NCI-H446 treated with DMSO at 0.1 percent for 48 hours (cell line): ENCODE measurements around the gene ADAMTS9.

Source experiments
- DNase-seq: peaks from one replicate; lab custom pipeline; 2025; lab: John Stamatoyannopoulos, UW

Gene ADAMTS9

DNA sequence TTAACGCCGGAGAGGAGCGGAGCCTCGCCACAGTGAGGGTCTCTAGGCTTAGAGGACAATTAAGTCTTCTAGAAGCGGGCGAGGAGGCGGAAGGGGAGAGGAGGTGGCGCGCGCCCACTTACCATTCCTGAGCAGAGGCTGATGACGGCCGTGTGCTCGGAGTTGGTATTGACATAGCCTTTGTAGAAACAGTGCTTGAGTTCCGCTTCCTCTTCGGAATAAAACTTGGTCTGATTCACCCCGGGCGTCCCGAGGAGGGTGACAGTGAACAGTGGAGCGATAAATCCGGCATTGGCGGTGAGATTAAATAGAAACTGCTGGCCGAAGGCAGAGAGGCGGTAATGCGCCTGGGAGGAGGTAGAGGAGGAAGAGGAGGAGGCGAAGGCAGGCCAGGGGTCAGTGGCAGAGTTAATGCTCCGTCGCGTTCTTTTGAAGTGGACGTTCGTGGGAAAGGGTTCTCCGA is 1.3 kb downstream of the ADAMTS9 start:
- no peak for DNase-seq

GRCh38 chr3:64685800-64686445 is 1.9 kb downstream of the ADAMTS9 start:
- no peak for DNase-seq

DNA sequence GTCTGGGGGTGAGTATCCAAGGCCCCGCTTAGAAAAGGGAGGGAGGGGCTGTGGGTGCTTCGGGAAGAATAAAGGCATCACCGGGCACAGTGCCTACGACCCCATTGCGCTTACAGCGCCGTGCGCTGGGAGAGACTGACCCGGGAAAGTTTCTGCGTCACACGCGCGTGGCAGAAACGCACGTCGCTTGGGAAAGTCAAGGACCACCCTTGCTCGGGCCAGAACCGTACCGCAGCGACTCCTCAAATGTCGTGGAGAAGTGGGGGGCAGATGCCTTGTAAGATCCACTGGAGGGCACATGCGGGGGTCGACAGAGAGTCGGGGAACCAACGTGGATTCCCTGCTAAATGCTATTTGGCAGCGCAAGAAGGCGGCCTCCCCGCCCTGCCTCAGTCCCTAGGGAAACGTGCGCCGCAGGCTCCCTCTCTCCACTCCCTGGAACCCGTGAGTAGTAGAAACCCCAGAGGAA is 2.4 kb downstream of the ADAMTS9 start:
- DNase-seq, result no peak

GRCh38 chr3:64684715-64685261 is 3.0 kb downstream of the ADAMTS9 start:
- DNase-seq, result no peak

DNA sequence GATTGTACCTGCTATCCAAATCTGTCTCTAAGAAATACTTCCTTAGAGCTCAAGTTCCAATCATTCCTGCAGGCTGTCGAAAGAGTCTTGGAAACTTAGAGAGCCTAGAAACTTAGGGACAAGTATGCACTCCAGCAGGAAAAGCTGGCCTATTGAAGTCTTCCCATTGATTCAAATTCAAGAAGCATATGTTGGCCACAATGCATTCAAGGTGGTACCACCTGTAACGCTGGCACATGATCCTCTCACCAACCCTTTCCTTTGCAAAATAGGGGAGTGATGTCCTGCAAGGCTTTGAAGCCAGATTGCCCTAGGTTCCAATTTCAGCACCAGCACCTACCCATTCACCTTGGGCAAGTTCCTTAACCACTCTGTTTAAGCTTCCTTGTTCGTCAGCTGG is 6.0 kb downstream of the ADAMTS9 start:
- no peak for DNase-seq

DNA sequence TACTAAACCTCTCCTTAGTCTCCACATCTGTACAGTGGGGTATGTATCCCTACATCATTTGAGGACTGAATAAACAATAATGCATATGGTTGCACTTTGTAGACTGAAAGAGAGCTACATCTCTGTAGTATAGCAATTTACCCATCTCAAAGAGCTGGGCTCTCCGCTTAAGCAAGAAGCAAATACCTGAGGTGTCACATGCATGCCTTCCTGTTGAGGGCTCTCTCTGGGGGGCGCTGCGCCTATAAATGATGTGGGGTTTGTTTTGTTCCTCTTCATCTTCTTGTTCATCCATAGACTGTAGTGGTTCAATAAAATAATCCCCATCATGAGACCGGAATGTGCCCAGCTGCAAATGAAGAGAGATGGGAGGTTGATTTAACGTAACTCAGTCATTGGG is 6.8 kb downstream of the ADAMTS9 start:
- no peak for DNase-seq

GRCh38 chr3:64680334-64680733 is 7.5 kb downstream of the ADAMTS9 start:
- DNase-seq, result no peak

DNA sequence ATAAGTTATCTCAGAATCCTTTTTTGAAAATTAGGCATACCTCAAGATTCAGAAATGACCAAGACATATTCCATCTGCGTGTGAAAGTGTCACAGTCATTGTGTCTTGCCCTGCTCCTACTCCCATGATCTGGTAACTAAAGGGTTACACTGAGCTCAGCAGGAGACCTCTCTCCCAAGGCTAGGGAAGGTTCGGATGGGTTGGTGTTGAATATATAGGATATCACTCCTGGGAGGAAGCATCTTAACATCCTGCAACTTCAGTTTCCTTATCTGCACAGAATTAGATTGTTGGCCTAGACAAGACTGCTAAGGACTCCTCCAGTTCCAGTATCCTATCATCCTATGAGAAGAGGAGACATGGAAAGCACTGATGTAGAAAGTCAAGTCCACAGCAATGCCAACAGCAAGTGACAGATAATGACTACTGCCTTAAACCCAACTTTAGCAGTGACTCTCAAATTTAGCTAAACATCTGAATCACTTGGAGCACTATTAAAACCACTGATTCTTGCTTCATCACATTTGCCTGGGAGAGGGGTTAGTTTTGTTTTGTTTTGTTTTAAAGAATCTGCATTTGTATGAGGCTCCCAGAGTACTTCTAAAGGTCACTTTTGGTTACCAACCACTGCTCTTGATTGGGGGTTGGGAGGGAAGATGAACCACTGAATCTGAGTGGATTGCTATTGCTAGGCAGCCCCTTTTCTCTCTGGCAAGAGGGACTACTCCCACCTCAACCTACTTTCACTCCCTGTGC is 9.7 kb downstream of the ADAMTS9 start:
- no peak for DNase-seq

DNA sequence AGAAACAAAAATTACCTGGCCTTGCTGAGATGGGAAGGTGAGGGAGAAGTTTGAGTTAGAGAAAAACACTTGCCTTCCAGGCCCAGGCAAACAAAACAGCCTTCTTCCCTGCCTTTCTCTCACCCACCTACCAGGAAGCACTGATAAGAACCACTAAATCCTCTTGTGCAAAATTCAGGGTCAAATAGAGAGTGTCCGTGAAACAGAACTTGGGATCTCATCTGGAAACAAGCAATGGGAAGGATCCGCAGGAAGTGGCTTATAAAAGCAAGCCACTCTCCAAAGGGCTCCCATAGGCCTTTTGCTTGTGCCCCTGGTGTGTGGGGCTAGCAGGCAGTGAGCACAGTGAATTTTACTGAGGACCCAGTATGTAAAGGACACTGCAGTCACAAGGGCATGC is 11.0 kb downstream of the ADAMTS9 start:
- no peak for DNase-seq

DNA sequence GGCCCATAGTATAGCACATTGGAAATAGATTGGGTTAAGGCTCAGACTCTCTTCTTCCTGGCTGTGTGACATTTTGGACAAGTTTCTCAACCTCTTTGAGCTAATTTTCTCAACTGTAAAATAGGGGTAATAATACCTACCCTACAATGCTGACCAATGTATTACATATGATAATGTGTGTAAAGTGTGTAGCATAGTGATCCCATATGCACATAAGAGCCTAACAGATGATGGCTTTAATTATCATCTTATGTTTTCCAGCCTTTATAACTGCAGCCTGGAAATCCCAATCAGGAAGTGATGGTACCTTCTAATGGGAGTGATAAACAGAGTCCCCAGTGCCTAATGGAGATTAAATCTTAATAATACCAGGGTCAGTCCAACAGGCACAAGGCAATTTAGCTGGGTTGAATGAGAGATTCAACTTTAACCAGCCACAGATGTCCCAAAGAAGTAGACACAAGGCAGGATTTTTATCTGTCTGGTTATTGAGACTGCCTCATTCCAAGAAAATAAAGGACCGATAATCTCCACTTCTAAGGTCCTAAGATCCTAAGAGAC is 12.0 kb downstream of the ADAMTS9 start:
- DNase-seq, result no peak

- no peak for DNase-seq
Measured at GRCh38 chr3:64674591-64675076, 13.2 kb downstream of the ADAMTS9 start.

DNA sequence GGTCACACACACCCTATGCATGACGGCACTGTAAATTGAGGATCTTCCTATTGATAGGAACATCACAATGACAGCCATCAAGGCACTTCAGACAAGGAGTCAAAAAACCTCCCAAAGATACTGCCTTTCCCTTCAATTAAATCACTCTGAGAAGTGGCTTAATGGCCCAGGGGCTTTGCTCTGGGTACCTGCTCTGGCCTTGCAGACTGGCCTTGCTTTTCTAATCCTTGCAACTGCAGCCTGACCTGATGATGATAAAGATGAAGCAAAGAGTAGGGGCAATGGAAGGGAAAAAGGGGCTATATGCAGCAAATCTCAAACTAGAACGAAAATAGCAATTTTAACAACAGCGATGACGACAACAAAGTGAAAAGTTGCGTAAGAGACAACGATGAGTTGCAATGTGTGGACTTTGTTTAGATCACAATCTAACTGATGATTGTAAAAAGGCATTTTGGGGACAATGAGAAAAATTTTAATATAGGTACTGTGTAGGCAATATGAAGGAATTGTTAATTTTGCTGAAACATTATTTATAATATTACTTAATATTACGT is 14.6 kb downstream of the ADAMTS9 start:
- no peak for DNase-seq

GRCh38 chr3:64668582-64669510 is 19.0 kb downstream of the ADAMTS9 start:
- DNase-seq, result no peak

- DNase-seq, result no peak
Measured at GRCh38 chr3:64667887-64668581, 19.8 kb downstream of the ADAMTS9 start.

DNA sequence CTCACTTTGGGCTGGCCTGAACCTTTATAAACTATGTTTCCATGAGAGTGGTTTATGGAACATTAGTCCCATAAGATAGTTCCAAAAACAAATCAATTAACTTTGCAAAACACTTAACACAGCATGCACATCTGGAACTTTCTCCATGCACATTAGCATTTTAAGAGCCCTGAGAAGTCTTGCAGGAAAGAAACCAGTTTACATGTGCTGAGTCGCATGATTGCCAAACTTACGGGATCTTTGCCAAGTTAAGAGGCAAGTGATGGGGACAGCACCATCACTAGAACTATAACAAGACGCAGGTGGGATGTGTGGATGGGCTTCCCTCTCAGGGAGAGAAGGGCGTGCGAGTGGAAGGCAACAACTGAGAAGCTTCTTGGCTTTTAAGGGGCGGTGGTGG is 20.7 kb downstream of the ADAMTS9 start:
- DNase-seq, result no peak

DNA sequence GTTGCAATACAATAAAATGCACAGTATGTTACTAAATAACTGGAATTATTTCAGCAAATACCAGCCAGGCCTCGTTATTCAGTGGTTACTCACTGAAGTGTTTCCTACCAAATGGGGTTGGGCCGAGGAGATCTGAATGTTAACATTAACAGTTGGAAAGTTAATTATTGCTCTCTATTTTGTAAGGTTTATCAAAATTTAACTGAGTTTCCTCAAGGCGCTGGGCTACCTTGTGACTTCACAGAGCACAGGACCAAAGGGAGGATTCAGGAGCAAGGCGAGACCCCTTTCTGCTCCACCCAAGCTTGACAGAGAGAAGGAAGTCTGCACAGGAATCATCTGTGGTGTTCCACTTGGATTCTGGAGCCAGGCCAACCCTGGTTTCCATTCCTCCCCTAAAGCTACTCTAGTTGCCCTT is 21.6 kb downstream of the ADAMTS9 start:
- DNase-seq, result no peak

GRCh38 chr3:64664397-64664796 is 23.4 kb downstream of the ADAMTS9 start:
- DNase-seq, result no peak

DNA sequence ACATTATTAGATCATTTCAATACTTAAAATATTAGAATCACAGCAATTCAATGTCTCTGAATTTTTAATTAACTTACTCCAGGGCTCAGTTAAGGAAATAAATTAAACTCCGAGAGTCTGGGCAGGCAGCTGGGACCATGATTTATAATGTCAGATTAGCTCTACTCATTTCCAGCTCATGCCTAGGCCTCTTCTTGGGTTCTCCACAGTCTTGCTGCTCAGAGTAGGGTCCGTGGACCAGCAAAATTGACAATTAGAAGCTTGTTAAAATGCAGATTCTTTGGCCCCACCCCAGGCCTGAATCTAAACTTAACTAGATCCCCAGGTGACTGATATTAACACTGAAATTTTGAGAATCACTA is 28.2 kb downstream of the ADAMTS9 start:
- DNase-seq, result no peak

GRCh38 chr3:64658001-64658400 is 29.8 kb downstream of the ADAMTS9 start:
- no peak for DNase-seq

DNA sequence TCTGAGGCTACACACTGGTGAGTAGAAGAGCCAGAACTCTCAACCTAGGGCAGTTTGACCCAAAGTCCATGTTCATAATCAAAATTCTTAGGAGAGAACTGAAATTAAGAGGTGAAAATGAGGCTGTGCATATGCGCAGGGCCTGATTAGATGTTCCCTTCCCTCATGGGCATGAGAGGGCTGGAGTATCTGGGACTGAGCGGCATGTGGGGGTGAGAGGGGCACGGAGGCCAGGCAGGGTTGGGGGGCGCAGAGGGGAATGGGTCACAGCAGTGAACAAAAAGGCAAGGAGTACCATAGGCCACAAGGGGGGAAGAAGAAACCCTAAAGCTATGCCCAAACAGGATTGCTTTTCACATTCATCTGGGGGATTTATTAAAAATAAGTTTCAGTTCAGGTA is 31.3 kb downstream of the ADAMTS9 start:
- DNase-seq, result no peak

DNA sequence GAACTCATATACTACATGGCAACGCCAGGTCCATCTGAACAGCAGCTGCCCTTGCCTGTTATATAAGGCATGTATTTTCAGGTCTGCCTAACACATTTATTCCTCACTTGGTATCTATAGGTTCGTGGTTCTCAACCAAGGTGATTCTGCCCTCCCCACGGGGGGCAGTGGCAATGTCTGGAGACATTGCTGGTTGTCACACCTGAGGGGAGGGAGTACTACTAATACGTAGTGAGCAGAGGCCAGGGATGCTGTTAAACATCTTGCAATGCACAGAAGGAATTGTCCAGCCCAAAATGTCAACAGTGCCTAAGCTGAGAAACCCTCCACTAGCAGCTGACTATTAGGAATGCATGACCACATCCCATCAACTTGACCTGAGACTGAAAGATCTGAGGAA is 32.6 kb downstream of the ADAMTS9 start:
- DNase-seq, result no peak
